Measurements from ENCODE around the gene SARM1. TPM values are rescaled to one million over a fixed set of nuclear protein-coding genes. Genes with fewer than 3 reads are reported as not detected.

The SARM1 gene
- total RNA-seq = 6.1 and 9.4 TPM in 2 replicates

GRCh38 chr17:28371245-28372202 lies at the start of gene SARM1:
SARM1 (plus strand) TSS chr17:28371694; CDS start chr17:28372033, 339 bp downstream.

GRCh38 chr17:28335201-28335958 lies 36.1 kb upstream of the SARM1 start, which contains the start of the genes IFT20 and TNFAIP1:
IFT20 (minus strand) TSS chr17:28335472; CDS start chr17:28331985, 3,487 bp downstream.
TNFAIP1 (plus strand) TSS chr17:28335761; CDS start chr17:28339522, 3,761 bp downstream.

GRCh38 chr17:28357061-28357900 lies 14.2 kb upstream of the SARM1 start, which contains the start of gene POLDIP2:
POLDIP2 (minus strand) TSS chr17:28357527; CDS start chr17:28357448, 79 bp downstream.

GRCh38 chr17:28364665-28365363 lies 6.7 kb upstream of the SARM1 start, which contains the start of gene SEBOX:
SEBOX (minus strand) TSS chr17:28365199; CDS start chr17:28365151, 48 bp downstream.

GRCh38 chr17:28370035-28370743 lies 1.3 kb upstream of the SARM1 start, which contains the start of gene VTN:
VTN (minus strand) TSS chr17:28370307; CDS start chr17:28370203, 104 bp downstream.

GRCh38 chr17:28405632-28406472 lies 34.4 kb downstream of the SARM1 start, which contains the start of gene SLC46A1:
SLC46A1 (minus strand) TSS chr17:28406212; CDS start chr17:28406114, 98 bp downstream.

Other genes starting within 250 kb of the SARM1 start
- 13.1 and 29.4 TPM in 2 replicates for gene TMEM97, start 52.5 kb upstream of the SARM1 start, total RNA-seq
- 49.0 and 52.6 TPM in 2 replicates for gene IFT20, start 36.2 kb upstream of the SARM1 start, total RNA-seq
- 17.3 and 28.0 TPM in 2 replicates for gene TNFAIP1, start 35.9 kb upstream of the SARM1 start, total RNA-seq
- 95.6 and 104 TPM in 2 replicates for gene POLDIP2, start 14.2 kb upstream of the SARM1 start, total RNA-seq
- not detected in 2 replicates for gene SEBOX, start 6.5 kb upstream of the SARM1 start, total RNA-seq
- 0.33 TPM in 1 of 2 replicates, not detected in the other for gene VTN, start 1.4 kb upstream of the SARM1 start, total RNA-seq
- 3.2 and 8.1 TPM in 2 replicates for gene SLC46A1, start 34.5 kb downstream of the SARM1 start, total RNA-seq
- not detected in 2 replicates for gene SLC13A2, start 102.0 kb downstream of the SARM1 start, total RNA-seq
- gene FOXN1, start 134.7 kb downstream of the SARM1 start, total RNA-seq = not detected in 2 replicates
- 18.0 and 43.2 TPM in 2 replicates for gene UNC119, start 180.9 kb downstream of the SARM1 start, total RNA-seq
- 61.2 and 78.9 TPM in 2 replicates for gene PIGS, start 199.8 kb downstream of the SARM1 start, total RNA-seq
- 72.4 and 98.9 TPM in 2 replicates for gene ALDOC, start 205.2 kb downstream of the SARM1 start, total RNA-seq
- gene SPAG5, start 227.3 kb downstream of the SARM1 start, total RNA-seq = 5.6 and 46.1 TPM in 2 replicates
- gene RSKR, start 242.5 kb downstream of the SARM1 start, total RNA-seq = 5.1 and 5.8 TPM in 2 replicates

All from smooth muscle cell of trachea (primary cell).